ENCODE results near the gene SSBP2.

DNA sequence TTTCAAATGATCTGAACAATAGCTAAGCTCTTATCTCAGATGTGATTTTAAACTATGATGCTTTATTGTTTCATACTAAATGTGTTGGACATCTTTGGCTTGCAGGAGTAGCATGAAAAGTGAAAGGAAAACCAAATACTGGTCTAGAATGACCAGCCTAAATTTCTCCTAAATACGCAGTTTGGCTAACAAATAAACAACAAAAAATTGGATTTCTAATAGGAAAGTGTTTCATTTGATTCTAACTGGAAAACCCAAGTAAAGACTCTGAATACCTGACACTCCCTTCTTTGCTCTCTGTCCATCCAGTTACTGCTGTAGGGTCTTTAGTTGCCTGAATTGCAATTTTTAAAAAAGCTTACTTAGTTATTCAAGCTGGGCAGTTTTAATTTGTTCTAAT, 245.2 kb downstream of the SSBP2 start:
- no peak for TF ChIP-seq EZH2 (IDR thresholded peaks at IDR 0.05; ENCODE audit: low read length, missing control alignments)
- TF ChIP-seq, protein P1, sequence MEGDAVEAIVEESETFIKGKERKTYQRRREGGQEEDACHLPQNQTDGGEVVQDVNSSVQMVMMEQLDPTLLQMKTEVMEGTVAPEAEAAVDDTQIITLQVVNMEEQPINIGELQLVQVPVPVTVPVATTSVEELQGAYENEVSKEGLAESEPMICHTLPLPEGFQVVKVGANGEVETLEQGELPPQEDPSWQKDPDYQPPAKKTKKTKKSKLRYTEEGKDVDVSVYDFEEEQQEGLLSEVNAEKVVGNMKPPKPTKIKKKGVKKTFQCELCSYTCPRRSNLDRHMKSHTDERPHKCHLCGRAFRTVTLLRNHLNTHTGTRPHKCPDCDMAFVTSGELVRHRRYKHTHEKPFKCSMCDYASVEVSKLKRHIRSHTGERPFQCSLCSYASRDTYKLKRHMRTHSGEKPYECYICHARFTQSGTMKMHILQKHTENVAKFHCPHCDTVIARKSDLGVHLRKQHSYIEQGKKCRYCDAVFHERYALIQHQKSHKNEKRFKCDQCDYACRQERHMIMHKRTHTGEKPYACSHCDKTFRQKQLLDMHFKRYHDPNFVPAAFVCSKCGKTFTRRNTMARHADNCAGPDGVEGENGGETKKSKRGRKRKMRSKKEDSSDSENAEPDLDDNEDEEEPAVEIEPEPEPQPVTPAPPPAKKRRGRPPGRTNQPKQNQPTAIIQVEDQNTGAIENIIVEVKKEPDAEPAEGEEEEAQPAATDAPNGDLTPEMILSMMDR (conservative IDR thresholded peaks at IDR 0.05 in 1 of 2, IDR thresholded peaks at IDR 0.05 in 1 of 2; ENCODE audit: low read depth in 1 of 2, low read length in 2 of 2), result no peak
